WTC11 (cell line): Measurements from ENCODE around the gene HOMER2.

Experiments used
- CREB1 ChIP-seq: sonication (generic); formaldehyde crosslinking; IDR thresholded peaks from 2 replicates; pipeline ENCODE4 v1.8.0; 2023; ENCODE audit warnings: mild to moderate bottlenecking, missing genetic modification reagents
- JAZF1 ChIP-seq: fragments of 250-450 bp; sonication (Bioruptor Pico); IDR thresholded peaks from 2 replicates; pipeline ENCODE4 v1.9.0; 2021; ENCODE audit warnings: moderate library complexity, mild to moderate bottlenecking, inconsistent platforms
- PRRX2 ChIP-seq: fragments of 250-450 bp; sonication (Bioruptor Pico); IDR thresholded peaks from 2 replicates; pipeline ENCODE4 v1.8.0; 2021; ENCODE audit warnings: mild to moderate bottlenecking
- SP1 ChIP-seq: sonication (generic); formaldehyde crosslinking; conservative IDR thresholded peaks from 2 replicates; pipeline ENCODE4 v1.8.1; 2022; ENCODE audit warnings: missing genetic modification reagents
- ZNF121 ChIP-seq: sonication (generic); formaldehyde crosslinking; IDR thresholded peaks from 2 replicates; pipeline ENCODE4 v1.8.0; 2023; ENCODE audit warnings: missing genetic modification reagents
- ZNF263 ChIP-seq: sonication (generic); formaldehyde crosslinking; IDR thresholded peaks from 2 replicates; pipeline ENCODE4 v1.8.1; 2022; ENCODE audit warnings: low read depth, mild to moderate bottlenecking, moderate library complexity, missing genetic modification reagents
- TF ChIP-seq, protein P1 (sequence below): sonication (generic); formaldehyde crosslinking; IDR thresholded peaks from 2 replicates; pipeline ENCODE4 v1.8.0; 2022; ENCODE audit warnings: mild to moderate bottlenecking, missing genetic modification reagents
- TF ChIP-seq, protein P2 (sequence below): sonication (generic); formaldehyde crosslinking; IDR thresholded peaks from 2 replicates; pipeline ENCODE4 v1.8.1; 2023; ENCODE audit warnings: mild to moderate bottlenecking, moderate library complexity, missing genetic modification reagents
- TF ChIP-seq, protein P3 (sequence below): sonication (generic); formaldehyde crosslinking; IDR thresholded peaks from 2 replicates; pipeline ENCODE4 v1.8.0; 2023; ENCODE audit warnings: missing genetic modification reagents
- TF ChIP-seq, protein P4 (sequence below): fragments of 250-450 bp; sonication (Bioruptor Pico); conservative IDR thresholded peaks from 2 replicates; pipeline ENCODE4 v1.9.0; 2021; ENCODE audit warnings: mild to moderate bottlenecking
- TF ChIP-seq, protein P5 (sequence below): fragments of 200-600 bp; IDR thresholded peaks from 2 replicates; pipeline ENCODE4 v1.8.0; 2022; ENCODE audit warnings: antibody characterized with exemption
- TF ChIP-seq, protein P6 (sequence below): sonication (generic); formaldehyde crosslinking; IDR thresholded peaks from 2 replicates; pipeline ENCODE4 v1.8.0; 2023; ENCODE audit warnings: missing genetic modification reagents, mild to moderate bottlenecking, borderline replicate concordance

DNA sequence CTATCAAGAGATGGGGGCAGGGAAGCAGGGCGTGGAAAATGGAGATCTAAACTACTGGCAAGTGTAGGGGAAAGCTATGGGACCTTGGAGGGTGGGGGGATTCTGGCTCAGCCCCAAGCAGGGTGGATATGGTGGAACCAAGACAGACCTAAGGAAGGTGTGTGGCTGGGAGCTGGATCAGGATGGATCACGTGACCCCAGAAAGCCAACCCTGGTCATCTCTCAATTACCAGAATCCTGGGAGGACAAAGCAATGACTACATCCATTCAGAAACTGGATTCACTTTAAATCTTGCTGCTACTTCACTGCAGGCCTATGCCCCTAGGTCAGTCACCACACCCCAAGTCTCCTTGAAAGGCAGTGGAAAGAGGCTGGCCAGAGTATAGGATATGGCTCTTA is 74.7 kb downstream of the HOMER2 start:
- TF ChIP-seq, protein P1, sequence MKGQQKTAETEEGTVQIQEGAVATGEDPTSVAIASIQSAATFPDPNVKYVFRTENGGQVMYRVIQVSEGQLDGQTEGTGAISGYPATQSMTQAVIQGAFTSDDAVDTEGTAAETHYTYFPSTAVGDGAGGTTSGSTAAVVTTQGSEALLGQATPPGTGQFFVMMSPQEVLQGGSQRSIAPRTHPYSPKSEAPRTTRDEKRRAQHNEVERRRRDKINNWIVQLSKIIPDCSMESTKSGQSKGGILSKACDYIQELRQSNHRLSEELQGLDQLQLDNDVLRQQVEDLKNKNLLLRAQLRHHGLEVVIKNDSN (CRISPR knock-in tag): no peak
- TF ChIP-seq ZNF121 (CRISPR knock-in tag) (no peak), ZNF263 (CRISPR knock-in tag) (no peak), CREB1 (CRISPR knock-in tag) (no peak), SP1 (CRISPR knock-in tag) (no peak), JAZF1 (CRISPR knock-in tag) (no peak), PRRX2 (CRISPR knock-in tag) (no peak)
- TF ChIP-seq, protein P2, sequence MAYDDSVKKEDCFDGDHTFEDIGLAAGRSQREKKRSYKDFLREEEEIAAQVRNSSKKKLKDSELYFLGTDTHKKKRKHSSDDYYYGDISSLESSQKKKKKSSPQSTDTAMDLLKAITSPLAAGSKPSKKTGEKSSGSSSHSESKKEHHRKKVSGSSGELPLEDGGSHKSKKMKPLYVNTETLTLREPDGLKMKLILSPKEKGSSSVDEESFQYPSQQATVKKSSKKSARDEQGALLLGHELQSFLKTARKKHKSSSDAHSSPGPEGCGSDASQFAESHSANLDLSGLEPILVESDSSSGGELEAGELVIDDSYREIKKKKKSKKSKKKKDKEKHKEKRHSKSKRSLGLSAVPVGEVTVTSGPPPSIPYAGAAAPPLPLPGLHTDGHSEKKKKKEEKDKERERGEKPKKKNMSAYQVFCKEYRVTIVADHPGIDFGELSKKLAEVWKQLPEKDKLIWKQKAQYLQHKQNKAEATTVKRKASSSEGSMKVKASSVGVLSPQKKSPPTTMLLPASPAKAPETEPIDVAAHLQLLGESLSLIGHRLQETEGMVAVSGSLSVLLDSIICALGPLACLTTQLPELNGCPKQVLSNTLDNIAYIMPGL (CRISPR knock-in tag): no peak
- TF ChIP-seq, protein P3, sequence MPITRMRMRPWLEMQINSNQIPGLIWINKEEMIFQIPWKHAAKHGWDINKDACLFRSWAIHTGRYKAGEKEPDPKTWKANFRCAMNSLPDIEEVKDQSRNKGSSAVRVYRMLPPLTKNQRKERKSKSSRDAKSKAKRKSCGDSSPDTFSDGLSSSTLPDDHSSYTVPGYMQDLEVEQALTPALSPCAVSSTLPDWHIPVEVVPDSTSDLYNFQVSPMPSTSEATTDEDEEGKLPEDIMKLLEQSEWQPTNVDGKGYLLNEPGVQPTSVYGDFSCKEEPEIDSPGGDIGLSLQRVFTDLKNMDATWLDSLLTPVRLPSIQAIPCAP: no peak
- TF ChIP-seq, protein P4, sequence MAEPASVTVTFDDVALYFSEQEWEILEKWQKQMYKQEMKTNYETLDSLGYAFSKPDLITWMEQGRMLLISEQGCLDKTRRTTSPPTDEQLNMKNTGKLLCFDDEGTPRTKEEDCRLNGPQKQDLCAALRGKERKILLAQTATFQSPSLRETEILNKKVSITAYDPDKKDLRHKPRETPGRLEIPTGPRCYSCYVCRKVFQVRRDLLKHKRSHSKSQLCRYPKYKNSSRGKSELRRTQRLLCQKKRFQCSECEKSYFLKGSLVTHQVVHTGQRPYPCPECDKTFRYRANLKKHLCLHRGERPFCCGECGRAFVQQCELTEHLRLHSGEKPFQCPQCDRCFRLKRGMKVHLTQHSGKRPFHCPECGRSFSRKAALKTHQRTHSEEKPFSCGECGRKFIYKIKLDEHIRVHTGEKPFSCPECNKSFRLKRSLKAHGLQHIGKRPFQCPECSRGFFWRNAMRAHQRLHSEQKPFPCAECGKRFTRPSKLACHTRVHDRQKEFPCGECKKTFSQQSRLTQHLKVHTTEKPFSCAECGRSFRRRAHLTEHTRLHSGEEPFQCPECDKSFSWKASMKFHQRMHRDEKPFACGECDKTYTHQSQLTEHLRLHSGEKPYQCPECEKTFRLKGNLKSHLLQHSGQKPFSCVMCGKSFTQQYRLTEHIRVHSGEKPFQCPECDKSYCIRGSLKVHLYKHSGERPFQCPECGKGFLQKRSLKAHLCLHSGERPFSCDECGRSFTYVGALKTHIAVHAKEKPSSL (CRISPR knock-in tag): no peak
- TF ChIP-seq, protein P5, sequence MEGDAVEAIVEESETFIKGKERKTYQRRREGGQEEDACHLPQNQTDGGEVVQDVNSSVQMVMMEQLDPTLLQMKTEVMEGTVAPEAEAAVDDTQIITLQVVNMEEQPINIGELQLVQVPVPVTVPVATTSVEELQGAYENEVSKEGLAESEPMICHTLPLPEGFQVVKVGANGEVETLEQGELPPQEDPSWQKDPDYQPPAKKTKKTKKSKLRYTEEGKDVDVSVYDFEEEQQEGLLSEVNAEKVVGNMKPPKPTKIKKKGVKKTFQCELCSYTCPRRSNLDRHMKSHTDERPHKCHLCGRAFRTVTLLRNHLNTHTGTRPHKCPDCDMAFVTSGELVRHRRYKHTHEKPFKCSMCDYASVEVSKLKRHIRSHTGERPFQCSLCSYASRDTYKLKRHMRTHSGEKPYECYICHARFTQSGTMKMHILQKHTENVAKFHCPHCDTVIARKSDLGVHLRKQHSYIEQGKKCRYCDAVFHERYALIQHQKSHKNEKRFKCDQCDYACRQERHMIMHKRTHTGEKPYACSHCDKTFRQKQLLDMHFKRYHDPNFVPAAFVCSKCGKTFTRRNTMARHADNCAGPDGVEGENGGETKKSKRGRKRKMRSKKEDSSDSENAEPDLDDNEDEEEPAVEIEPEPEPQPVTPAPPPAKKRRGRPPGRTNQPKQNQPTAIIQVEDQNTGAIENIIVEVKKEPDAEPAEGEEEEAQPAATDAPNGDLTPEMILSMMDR: no peak
- TF ChIP-seq, protein P6, sequence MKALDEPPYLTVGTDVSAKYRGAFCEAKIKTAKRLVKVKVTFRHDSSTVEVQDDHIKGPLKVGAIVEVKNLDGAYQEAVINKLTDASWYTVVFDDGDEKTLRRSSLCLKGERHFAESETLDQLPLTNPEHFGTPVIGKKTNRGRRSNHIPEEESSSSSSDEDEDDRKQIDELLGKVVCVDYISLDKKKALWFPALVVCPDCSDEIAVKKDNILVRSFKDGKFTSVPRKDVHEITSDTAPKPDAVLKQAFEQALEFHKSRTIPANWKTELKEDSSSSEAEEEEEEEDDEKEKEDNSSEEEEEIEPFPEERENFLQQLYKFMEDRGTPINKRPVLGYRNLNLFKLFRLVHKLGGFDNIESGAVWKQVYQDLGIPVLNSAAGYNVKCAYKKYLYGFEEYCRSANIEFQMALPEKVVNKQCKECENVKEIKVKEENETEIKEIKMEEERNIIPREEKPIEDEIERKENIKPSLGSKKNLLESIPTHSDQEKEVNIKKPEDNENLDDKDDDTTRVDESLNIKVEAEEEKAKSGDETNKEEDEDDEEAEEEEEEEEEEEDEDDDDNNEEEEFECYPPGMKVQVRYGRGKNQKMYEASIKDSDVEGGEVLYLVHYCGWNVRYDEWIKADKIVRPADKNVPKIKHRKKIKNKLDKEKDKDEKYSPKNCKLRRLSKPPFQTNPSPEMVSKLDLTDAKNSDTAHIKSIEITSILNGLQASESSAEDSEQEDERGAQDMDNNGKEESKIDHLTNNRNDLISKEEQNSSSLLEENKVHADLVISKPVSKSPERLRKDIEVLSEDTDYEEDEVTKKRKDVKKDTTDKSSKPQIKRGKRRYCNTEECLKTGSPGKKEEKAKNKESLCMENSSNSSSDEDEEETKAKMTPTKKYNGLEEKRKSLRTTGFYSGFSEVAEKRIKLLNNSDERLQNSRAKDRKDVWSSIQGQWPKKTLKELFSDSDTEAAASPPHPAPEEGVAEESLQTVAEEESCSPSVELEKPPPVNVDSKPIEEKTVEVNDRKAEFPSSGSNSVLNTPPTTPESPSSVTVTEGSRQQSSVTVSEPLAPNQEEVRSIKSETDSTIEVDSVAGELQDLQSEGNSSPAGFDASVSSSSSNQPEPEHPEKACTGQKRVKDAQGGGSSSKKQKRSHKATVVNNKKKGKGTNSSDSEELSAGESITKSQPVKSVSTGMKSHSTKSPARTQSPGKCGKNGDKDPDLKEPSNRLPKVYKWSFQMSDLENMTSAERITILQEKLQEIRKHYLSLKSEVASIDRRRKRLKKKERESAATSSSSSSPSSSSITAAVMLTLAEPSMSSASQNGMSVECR (CRISPR knock-in tag): no peak
